ENCODE results near the gene GOLPH3. TPM values are rescaled to one million over a fixed set of nuclear protein-coding genes. Genes with fewer than 3 reads are reported as not detected.

The GOLPH3 gene
- total RNA-seq, 2 donors from 2014 or later, result 60.6 to 63.7 TPM

DNA sequence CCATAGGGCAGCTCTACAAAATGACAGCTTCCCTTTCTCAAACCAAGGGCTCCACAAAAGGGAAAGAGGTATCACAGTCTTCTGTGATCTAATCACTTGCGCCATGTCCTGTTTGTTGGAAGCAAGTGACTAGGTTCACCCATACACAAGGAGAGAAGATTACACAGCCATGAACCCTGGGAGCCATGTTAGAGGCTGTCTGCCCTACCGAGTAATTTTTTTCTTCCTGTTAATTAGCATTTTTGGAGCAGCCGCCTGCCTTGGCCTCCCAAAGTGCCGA, 33.2 kb upstream of the GOLPH3 start:
- DNase-seq (ENCODE audit: low spot score), result no peak
- Histone ChIP-seq H3K9me3 (no peaks in the 10 kb centered on the region), H3K4me1 (peaks cover 0 to 16% of the 10 kb centered on the region in 2 donors), H3K36me3 (no peaks in the 10 kb centered on the region), H3K27me3 (no peaks in the 10 kb centered on the region), H3K4me3 (no peak overlapping the region), H3K27ac (no peak overlapping the region)
- TF ChIP-seq, protein P1, sequence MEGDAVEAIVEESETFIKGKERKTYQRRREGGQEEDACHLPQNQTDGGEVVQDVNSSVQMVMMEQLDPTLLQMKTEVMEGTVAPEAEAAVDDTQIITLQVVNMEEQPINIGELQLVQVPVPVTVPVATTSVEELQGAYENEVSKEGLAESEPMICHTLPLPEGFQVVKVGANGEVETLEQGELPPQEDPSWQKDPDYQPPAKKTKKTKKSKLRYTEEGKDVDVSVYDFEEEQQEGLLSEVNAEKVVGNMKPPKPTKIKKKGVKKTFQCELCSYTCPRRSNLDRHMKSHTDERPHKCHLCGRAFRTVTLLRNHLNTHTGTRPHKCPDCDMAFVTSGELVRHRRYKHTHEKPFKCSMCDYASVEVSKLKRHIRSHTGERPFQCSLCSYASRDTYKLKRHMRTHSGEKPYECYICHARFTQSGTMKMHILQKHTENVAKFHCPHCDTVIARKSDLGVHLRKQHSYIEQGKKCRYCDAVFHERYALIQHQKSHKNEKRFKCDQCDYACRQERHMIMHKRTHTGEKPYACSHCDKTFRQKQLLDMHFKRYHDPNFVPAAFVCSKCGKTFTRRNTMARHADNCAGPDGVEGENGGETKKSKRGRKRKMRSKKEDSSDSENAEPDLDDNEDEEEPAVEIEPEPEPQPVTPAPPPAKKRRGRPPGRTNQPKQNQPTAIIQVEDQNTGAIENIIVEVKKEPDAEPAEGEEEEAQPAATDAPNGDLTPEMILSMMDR (IDR thresholded peaks at IDR 0.05), result no peak

DNA sequence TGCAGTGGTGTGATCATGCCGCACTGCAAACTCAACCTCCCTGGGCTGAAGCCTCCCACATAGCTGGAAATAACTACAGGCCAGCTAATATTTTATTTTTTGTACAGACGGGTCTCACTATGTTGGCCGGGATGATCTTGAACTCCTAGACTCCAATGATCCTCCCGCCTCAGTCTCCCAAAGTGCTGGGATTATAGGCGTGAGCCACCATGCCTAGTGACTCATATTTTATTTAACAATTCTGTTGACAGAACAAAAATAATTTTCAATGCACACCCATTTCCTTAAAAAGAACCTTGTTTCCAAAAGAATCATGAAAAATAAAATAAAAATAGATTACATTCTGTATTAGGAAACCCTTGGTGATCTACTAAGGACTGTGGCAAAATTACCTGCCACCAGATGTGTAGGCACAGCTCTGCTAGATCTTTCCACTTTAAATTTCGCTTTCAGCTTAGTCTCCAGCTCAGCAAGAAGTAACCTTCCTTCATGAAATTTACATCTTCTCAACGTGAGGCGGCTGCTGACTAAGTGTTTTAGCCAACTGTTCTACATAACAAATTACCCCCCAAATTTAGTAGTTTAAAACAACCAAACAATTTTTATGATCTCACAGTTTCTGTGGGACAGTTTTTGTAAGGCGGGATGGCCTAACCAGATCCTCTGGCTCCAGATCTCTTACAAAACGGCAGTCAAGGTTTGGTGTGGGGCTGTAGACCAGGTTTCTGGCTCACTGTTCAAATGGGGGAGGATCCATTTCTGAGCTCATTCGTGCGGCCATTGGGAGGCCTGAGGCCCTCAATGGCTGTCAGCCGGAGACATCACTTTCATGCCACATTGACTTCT, 32.6 kb upstream of the GOLPH3 start:
- Histone ChIP-seq H3K36me3 (no peaks in the 10 kb centered on the region), H3K9me3 (no peaks in the 10 kb centered on the region), H3K4me1 (peaks cover 0 to 20% of the 10 kb centered on the region in 2 donors), H3K27ac (no peak overlapping the region), H3K4me3 (no peak overlapping the region), H3K27me3 (no peaks in the 10 kb centered on the region)
- DNase-seq (ENCODE audit: low spot score), result no peak
- TF ChIP-seq, protein P1 (IDR thresholded peaks at IDR 0.05), result no peak

DNA sequence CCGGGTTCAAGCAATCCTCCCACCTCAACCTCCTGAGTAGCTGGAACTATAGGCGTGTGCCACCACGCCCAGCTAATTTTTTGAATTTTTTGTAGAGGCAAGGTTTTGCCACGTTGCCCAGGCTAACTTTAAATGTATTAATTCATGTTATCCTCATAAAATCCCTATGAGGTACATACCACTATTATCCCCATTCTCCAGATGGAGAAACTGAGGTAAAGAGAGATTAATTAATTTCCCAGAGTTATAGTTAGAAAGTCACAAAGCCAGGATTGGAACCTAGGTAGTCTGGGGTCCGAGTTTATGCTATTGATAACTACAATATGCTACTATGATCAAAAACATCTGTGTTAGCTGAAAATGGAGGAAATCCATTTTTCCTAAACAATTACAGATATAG, 31.9 kb upstream of the GOLPH3 start:
- no peaks in the 10 kb centered on the region for H3K9me3 ChIP-seq
- TF ChIP-seq, protein P1 (IDR thresholded peaks at IDR 0.05), result no peak

DNA sequence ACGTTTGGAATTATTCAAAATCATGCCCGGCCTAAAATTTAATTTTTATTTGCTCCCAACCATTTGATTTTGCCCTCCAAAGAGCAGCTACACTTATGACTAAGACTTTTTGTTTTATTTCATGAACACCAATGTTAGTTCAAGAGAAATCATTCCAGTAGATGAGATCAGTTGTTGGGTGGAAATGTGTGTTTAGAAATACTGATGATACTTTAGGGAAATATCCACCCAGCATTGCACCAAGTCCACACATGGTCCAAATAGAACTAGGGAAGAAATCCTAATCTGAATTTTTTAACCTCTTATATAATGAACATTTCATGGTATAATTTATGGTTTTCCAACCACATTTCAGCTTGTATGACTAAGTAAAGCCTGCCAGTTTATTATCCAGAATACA, 28.3 kb upstream of the GOLPH3 start:
- H3K27me3 ChIP-seq, result no peaks in the 10 kb centered on the region
- no peak overlapping the region for H3K4me3 ChIP-seq
- H3K9me3 ChIP-seq, result no peaks in the 10 kb centered on the region
- H3K27ac ChIP-seq, result no peak overlapping the region
- peaks cover 0 to 27% of the 10 kb centered on the region in 2 donors for H3K4me1 ChIP-seq
- no peaks in the 10 kb centered on the region for H3K36me3 ChIP-seq
- TF ChIP-seq, protein P1 (IDR thresholded peaks at IDR 0.05), result no peak
- DNase-seq (ENCODE audit: low spot score), result no peak

More for the DNA sequence above, 31.9 kb upstream of the GOLPH3 start:
- H3K4me1 ChIP-seq, result peaks cover 0 to 25% of the 10 kb centered on the region in 2 donors
- no peak overlapping the region for H3K4me3 ChIP-seq
- H3K27me3 ChIP-seq, result no peaks in the 10 kb centered on the region
- H3K27ac ChIP-seq, result no peak overlapping the region
- DNase-seq (ENCODE audit: low spot score), result no peak
- no peaks in the 10 kb centered on the region for H3K36me3 ChIP-seq

DNA sequence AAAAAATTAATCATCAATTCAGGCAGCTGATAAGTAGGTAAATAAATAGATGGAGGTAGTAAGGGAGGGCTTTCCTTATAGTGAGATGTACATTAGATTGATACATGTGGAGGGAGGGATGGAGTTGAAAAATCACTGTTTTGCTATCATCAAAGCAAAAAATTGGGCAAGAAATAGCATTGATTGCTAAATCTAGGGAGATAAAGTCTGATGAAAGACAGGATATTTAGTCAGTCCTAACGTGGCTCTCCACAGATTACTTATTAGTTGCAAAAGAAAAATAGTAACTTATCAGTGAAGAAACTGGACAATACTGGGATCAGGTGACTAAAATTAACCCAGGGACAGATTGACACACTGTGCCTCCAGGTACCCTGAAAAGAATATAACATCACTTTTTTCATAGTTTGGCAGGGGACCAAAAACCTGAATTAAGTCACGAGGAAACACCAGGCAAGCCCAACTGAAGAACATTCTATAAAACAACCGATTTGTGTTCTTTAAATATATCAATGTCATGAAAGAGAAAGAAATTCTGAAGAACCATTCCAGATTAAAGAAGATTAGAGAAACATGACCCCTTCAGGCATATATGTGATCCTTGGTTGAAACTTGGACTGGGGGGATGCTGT, 27.1 kb upstream of the GOLPH3 start:
- H3K4me3 ChIP-seq, result no peak overlapping the region
- H3K36me3 ChIP-seq, result no peaks in the 10 kb centered on the region
- H3K4me1 ChIP-seq, result peaks cover 0 to 27% of the 10 kb centered on the region in 2 donors
- DNase-seq (ENCODE audit: low spot score), result no peak
- TF ChIP-seq, protein P1 (IDR thresholded peaks at IDR 0.05), result no peak
- H3K27ac ChIP-seq, result no peak overlapping the region
- H3K9me3 ChIP-seq, result no peaks in the 10 kb centered on the region
- H3K27me3 ChIP-seq, result no peaks in the 10 kb centered on the region
